ENCODE measurements around the gene POMGNT2. TPM values are rescaled to one million over a fixed set of nuclear protein-coding genes. Genes with fewer than 3 reads are reported as not detected.

Gene POMGNT2
- polyA plus RNA-seq, 1 of the 3 experiments (the other 2 are of a cell fraction) = 20.6 TPM

DNA sequence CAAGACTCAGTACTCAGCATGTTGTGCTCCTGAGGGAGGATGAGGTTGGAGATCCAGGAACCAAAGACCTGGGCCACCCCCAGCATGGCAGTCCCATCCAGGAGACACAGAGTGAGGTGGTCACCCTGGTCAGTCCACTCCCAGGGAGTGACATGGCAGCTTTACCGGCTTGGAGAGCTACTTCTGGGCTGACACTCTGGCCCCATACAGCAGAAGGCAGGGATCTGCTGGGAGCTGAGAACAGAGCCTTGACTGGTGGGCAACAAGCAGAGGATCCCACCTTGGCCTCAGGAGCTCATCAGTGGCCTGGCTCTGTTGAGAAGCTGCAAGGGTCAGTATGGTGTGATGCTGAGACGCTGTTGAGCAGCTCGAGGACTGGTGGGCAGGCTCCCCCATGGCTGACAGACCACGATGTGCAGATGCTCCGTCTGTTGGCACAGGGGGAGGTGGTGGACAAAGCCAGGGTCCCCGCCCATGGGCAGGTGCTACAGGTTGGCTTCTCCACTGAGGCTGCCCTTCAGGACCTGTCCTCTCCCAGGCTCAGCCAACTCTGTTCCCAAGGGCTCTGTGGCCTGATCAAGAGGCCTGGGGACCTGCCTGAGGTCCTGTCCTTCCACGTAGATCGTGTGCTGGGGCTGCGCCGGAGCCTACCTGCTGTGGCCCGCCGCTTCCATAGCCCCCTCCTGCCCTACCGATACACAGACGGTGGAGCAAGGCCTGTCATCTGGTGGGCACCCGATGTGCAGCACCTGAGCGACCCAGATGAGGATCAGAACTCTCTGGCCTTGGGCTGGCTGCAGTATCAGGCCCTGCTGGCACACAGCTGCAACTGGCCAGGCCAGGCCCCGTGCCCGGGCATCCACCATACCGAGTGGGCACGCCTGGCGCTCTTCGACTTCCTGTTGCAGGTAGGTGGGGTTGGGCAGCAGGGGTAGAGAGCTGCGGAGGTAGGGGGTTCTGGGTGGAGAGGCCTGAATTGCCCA lies 72.9 kb downstream of the POMGNT2 start:
- no peaks in the 10 kb centered on the region for H3K79me2 ChIP-seq (ENCODE audit: insufficient read depth)
- 66% methylated on average over 7 of the region's 23 CpGs for whole genome bisulfite sequencing (ENCODE audit: low lambda C conversion rate)
- no peaks in the 10 kb centered on the region; a peak in 1 of 4 replicates for H3K4me1 ChIP-seq (ENCODE audit: control insufficient read depth in 1 of 2, insufficient read depth in 2 of 2, low read depth in 1 of 2, low read length in 1 of 2)
- no peaks in the 10 kb centered on the region for H3K27me3 ChIP-seq (ENCODE audit: insufficient read depth)
- no peak overlapping the region for H3K27ac ChIP-seq (ENCODE audit: low read depth in 2 of 2, low read length in 1 of 2)
- no peak for TF ChIP-seq EZH2phosphoT487 (IDR thresholded peaks at IDR 0.05; ENCODE audit: borderline replicate concordance, low read depth)
- TF ChIP-seq POLR2AphosphoS5 (IDR thresholded peaks at IDR 0.05; ENCODE audit: low read depth, low read length) = no peak
- no peak for TF ChIP-seq TEAD4 (IDR thresholded peaks at IDR 0.05; ENCODE audit: borderline replicate concordance, insufficient read depth)
- no peak for TF ChIP-seq MXI1 (IDR thresholded peaks at IDR 0.05; ENCODE audit: low read depth, low read length)
- TF ChIP-seq RXRA (IDR thresholded peaks at IDR 0.05; ENCODE audit: borderline replicate concordance, low read depth) = no peak
- TF ChIP-seq, protein P1, sequence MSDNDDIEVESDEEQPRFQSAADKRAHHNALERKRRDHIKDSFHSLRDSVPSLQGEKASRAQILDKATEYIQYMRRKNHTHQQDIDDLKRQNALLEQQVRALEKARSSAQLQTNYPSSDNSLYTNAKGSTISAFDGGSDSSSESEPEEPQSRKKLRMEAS (IDR thresholded peaks at IDR 0.05; ENCODE audit: low read depth) = no peak
- no peak for TF ChIP-seq YY1 (IDR thresholded peaks at IDR 0.05; ENCODE audit: low read depth)
- TF ChIP-seq, protein P2, sequence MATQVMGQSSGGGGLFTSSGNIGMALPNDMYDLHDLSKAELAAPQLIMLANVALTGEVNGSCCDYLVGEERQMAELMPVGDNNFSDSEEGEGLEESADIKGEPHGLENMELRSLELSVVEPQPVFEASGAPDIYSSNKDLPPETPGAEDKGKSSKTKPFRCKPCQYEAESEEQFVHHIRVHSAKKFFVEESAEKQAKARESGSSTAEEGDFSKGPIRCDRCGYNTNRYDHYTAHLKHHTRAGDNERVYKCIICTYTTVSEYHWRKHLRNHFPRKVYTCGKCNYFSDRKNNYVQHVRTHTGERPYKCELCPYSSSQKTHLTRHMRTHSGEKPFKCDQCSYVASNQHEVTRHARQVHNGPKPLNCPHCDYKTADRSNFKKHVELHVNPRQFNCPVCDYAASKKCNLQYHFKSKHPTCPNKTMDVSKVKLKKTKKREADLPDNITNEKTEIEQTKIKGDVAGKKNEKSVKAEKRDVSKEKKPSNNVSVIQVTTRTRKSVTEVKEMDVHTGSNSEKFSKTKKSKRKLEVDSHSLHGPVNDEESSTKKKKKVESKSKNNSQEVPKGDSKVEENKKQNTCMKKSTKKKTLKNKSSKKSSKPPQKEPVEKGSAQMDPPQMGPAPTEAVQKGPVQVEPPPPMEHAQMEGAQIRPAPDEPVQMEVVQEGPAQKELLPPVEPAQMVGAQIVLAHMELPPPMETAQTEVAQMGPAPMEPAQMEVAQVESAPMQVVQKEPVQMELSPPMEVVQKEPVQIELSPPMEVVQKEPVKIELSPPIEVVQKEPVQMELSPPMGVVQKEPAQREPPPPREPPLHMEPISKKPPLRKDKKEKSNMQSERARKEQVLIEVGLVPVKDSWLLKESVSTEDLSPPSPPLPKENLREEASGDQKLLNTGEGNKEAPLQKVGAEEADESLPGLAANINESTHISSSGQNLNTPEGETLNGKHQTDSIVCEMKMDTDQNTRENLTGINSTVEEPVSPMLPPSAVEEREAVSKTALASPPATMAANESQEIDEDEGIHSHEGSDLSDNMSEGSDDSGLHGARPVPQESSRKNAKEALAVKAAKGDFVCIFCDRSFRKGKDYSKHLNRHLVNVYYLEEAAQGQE (IDR thresholded peaks at IDR 0.05; ENCODE audit: low read depth, low read length) = no peak
- TF ChIP-seq FOXM1 (IDR thresholded peaks at IDR 0.05; ENCODE audit: low read depth) = no peak
- TF ChIP-seq EP300 (IDR thresholded peaks at IDR 0.05; ENCODE audit: borderline replicate concordance in 1 of 2, low read depth in 1 of 2, low read length in 1 of 2) = no peak
- no peak for TF ChIP-seq TCF12 (IDR thresholded peaks at IDR 0.05)
- TF ChIP-seq SIN3A (IDR thresholded peaks at IDR 0.05; ENCODE audit: borderline replicate concordance, low read depth, low read length) = no peak
- no peak for TF ChIP-seq FOXJ3 (CRISPR knock-in tag; IDR thresholded peaks at IDR 0.05)
- no peak overlapping the region for H3K9ac ChIP-seq
- no peaks in the 10 kb centered on the region for H3F3A ChIP-seq (replicated peaks; ENCODE audit: insufficient read depth)
- CTCF ChIA-PET = no interaction called here
- H4K20me1 ChIP-seq (ENCODE audit: insufficient read depth) = no peaks in the 10 kb centered on the region
- POLR2A ChIA-PET = no interaction called here
- H3K36me3 ChIP-seq (replicated peaks in 1 of 2; ENCODE audit: control insufficient read depth in 1 of 2, insufficient read depth in 2 of 2, low read length in 1 of 2) = no peaks in the 10 kb centered on the region
- H3K9me2 ChIP-seq = no peaks in the 10 kb centered on the region
- H3K9me3 ChIP-seq = no peaks in the 10 kb centered on the region
- no peak overlapping the region for H2AFZ ChIP-seq (ENCODE audit: low read depth)
- no peak overlapping the region for H3K4me3 ChIP-seq (ENCODE audit: low read depth in 2 of 2, low read length in 1 of 2)
- DNase-seq = no peak
- H3K4me2 ChIP-seq = no peak overlapping the region
